ENCODE data around the gene MACROD2.

- TF ChIP-seq SUZ12 (IDR thresholded peaks at IDR 0.05; ENCODE audit: extremely low read depth, insufficient read depth, insufficient read length) (no peak), ZNF274 (IDR thresholded peaks at IDR 0.05; ENCODE audit: low read depth, low read length) (no peak), YY1 (IDR thresholded peaks at IDR 0.05; ENCODE audit: insufficient read depth, insufficient read length) (no peak)
Observed at GRCh38 chr20:15196547-15197255, 1201.4 kb downstream of the MACROD2 start.
